Measurements from ENCODE around the gene SLFNL1.

GRCh38 chr1:40980068-40980452 is 41.5 kb downstream of the SLFNL1 start:
- TF ChIP-seq CTCF (IDR thresholded peaks at IDR 0.05) = no peak
- no peak for TF ChIP-seq EP300 (IDR thresholded peaks at IDR 0.05)
